HG02840 (cell line): ENCODE measurements around the gene HDAC7.

Experiments used
- ATAC-seq: cut with Tn5 transposase; IDR thresholded peaks from one replicate; pipeline ENCODE4 v1.9.1; 2021; ENCODE audit warnings: mild to moderate bottlenecking, moderate library complexity, moderate number of reproducible peaks; ENCODE audit not compliant: unreplicated experiment, low FRiP score

Gene HDAC7

GRCh38 chr12:47752552-47752951 is 67.2 kb downstream of the HDAC7 start:
- ATAC-seq = no peak

- no peak for ATAC-seq
Observed at GRCh38 chr12:47752121-47752520, 67.6 kb downstream of the HDAC7 start.

- ATAC-seq = no peak
Observed at GRCh38 chr12:47751561-47751960, 68.1 kb downstream of the HDAC7 start.

GRCh38 chr12:47750916-47751470 is 68.7 kb downstream of the HDAC7 start:
- no peak for ATAC-seq

GRCh38 chr12:47750229-47750798 is 69.4 kb downstream of the HDAC7 start:
- ATAC-seq = no peak

- no peak for ATAC-seq
Observed at GRCh38 chr12:47748899-47749298, 70.8 kb downstream of the HDAC7 start.

GRCh38 chr12:47748507-47748828 is 71.2 kb downstream of the HDAC7 start:
- ATAC-seq = no peak

- no peak for ATAC-seq
Observed at GRCh38 chr12:47747596-47748506, 71.9 kb downstream of the HDAC7 start.

GRCh38 chr12:47747126-47747525 is 72.6 kb downstream of the HDAC7 start:
- ATAC-seq = no peak

- no peak for ATAC-seq
Observed at GRCh38 chr12:47746523-47746922, 73.2 kb downstream of the HDAC7 start.

- ATAC-seq = no peak
Observed at GRCh38 chr12:47746073-47746472, 73.6 kb downstream of the HDAC7 start.

GRCh38 chr12:47745485-47746041 is 74.1 kb downstream of the HDAC7 start:
- ATAC-seq = no peak

- ATAC-seq = no peak
Observed at GRCh38 chr12:47744778-47745436, 74.8 kb downstream of the HDAC7 start.

GRCh38 chr12:47744005-47744651 is 75.6 kb downstream of the HDAC7 start:
- no peak for ATAC-seq

GRCh38 chr12:47743311-47743860 is 76.3 kb downstream of the HDAC7 start:
- no peak for ATAC-seq

- no peak for ATAC-seq
Observed at GRCh38 chr12:47742253-47742825, 77.4 kb downstream of the HDAC7 start.

GRCh38 chr12:47741340-47741703 is 78.4 kb downstream of the HDAC7 start:
- no peak for ATAC-seq

GRCh38 chr12:47740606-47741339 is 78.9 kb downstream of the HDAC7 start:
- no peak for ATAC-seq

- ATAC-seq = no peak
Observed at GRCh38 chr12:47739979-47740378, 79.7 kb downstream of the HDAC7 start.
